ENCODE data around the gene UROS.

UROS gene

GRCh38 chr10:125762692-125763648 is 60.1 kb downstream of the UROS start:
- no peak for DNase-seq (ENCODE audit: low spot score)

GRCh38 chr10:125761961-125762360 is 61.1 kb downstream of the UROS start:
- DNase-seq (ENCODE audit: low spot score) = no peak

GRCh38 chr10:125757742-125758141 is 65.3 kb downstream of the UROS start:
- DNase-seq (ENCODE audit: low spot score) = no peak

DNA sequence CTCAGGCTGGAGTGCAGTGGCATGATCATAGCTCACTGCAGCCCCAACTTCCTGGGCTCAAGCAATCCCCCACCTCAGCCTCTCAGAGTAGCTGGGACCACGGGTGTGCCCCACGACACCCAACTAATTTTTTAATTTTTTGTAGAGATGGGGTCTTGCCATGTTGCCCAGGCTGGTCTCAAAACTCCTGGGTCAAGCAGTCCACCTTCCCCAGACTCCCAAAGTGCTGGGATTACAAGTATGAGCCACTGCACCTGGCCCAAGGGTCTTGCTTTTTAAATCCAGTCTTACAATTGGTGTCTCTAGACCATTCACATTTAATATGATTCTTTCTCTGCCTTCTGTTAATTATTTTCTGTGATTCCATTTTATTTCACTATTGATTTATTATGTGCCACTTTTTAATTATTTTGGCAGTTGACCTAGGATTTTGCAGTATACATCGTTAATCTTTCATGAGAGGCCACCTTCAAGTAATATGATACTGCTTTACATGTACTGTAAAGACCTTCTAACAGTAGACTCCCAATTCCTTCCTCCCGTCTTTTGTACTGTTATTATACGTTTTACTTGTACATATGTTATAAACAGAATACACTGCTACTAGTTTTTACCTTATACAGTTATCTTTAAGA is 66.1 kb downstream of the UROS start:
- DNase-seq (ENCODE audit: low spot score) = no peak

DNA sequence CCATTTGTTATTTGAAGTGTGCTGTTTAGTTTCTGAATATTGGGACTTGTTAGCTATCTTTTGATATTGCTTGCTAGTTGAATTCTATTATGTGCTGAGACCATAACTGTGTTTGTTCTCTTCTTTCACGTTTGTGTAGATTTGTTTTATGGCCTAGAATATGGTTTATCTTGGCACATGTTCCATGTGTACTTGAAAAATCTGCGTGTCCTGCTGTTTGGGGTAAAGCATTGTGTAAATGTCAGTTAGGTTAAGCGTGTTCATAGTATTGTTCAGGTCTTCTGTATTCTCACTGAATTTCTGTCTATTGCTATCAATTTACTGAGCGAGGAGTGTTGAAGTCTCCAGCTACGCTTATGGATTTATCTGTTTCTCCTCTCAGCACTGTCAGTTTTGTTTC is 66.9 kb downstream of the UROS start:
- DNase-seq (ENCODE audit: low spot score) = no peak

DNA sequence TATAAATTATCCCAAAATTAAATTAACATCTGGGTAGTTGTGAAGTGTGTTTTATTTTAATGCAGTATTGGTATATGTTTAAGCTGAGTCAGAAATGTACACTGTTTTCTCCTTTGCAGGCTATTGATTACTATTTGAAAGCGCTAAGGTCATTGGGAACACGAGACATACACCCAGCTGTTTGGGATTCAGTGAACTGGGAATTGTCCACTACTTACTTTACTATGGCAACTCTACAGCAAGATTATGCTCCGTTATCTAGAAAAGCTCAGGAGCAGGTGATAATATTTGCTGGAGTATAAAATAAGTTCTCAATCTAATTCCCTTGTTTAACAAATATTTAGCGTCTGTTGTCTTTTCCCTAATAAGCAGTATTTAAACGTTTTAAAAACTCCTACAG is 75.6 kb downstream of the UROS start:
- DNase-seq (ENCODE audit: low spot score) = no peak

- no peak for DNase-seq (ENCODE audit: low spot score)
Observed at GRCh38 chr10:125744909-125745308, 78.1 kb downstream of the UROS start.

- no peak for DNase-seq (ENCODE audit: low spot score)
Observed at GRCh38 chr10:125742465-125742864, 80.6 kb downstream of the UROS start.

- no peak for DNase-seq (ENCODE audit: low spot score)
Observed at GRCh38 chr10:125739994-125740679, 82.9 kb downstream of the UROS start.
